ENCODE results near the gene WWOX.

Gene WWOX

GRCh38 chr16:78750611-78751010 lies 651.2 kb downstream of the WWOX start:
- no peak for DNase-seq

DNA sequence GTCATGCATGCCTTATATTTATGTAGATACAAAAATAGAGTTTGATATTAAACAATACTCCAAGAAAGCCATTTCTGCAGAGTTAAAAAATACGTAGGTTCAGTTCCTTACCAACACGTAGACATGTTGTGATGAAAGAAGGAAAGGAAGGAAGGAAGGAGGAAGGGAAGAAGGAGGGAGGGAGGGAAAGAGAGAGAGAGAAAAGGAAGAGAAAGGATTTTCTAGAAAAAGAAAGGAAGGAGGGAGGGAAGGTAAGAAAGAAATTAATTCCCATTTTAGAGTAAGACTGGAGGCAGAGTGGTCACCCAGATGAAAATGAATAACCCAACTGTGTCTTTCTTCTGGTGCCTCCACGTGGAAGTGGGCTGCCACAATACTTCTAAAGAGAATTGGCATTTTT lies 652.1 kb downstream of the WWOX start:
- no peak for DNase-seq

GRCh38 chr16:78754713-78755112 lies 655.3 kb downstream of the WWOX start:
- no peak for DNase-seq

DNA sequence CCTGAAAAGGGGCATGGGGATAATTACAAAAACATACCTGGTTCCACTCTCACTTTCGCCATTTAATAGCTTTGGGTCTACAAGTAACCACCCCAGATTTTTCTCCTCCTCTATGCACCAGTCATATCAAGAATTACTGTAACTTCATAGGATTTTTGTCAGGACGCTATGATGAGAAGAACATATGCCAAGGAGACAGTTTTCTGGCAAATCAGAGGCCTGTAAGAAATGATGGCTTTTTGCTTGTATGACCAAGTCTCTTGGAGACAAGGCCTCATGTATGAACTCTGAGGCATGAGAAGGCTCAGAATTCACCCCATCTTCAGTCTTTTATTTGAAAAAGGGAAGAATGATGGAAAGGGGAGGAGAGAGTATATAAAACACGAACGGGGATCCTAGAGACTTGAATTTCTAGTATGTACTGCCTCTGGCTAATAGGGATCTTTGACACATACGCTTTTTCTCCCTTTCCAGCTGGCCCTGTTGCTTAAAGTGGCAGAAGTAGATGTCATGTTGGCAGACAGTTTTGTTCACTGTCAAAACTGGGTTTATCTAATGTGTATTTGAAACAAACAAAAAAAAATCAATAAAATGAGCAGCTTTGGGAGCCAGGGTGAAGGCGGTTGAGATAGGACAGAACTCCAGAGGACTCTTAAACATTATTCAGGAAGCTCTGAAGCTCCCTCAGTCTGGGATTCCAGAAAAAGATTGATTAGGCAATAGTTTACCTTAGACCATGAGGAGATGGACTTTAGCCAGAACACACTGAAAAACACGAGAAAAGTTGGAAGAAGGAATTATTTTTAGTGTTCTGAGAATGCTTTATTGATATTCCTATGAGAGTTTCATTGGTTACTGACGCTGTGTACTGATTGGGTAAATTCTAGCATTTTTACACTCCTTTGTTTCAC lies 656.6 kb downstream of the WWOX start:
- DNase-seq = no peak

- no peak for DNase-seq
Measured at GRCh38 chr16:78759596-78759995, 660.1 kb downstream of the WWOX start.

- no peak for DNase-seq
Measured at GRCh38 chr16:78760611-78761010, 661.2 kb downstream of the WWOX start.

DNA sequence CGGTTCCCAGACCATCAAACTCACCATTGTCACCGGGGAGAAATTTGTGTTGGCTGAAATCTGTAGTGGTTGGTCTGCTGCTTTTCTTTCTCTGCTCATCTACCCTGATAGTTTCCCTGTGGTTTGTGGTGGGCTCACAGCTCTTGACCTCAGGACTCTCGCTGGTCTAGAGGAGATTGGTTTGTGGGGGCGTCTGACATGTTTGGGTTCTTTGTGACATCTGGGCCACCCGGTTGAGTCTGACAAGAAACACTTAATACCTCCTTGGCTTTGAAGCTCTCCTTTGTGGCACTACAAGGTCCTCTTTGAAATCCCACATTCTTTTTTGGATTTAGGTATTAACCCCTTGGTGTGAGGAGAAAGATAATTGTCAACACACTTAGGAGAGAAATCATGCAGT lies 662.0 kb downstream of the WWOX start:
- DNase-seq = no peak

DNA sequence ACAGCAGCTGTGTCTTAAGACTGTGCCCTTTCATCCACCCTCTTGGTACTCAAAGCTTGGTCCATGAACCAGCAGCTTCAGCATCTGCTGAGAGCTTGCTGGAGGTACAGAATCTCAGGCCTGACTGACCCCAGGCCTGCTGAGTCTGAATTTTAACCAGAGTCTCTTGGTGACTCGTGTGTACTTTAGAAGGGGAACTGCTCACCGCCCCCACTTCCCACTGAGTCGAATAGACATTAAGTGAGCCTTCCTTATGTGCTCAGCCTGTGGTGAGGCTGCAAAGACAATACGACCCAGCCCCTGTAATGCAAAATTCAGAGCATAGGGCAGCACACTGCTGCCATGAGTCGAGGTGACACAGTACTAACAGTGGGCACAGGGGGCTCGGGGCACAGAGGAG lies 662.8 kb downstream of the WWOX start:
- no peak for DNase-seq

- no peak for DNase-seq
Measured at GRCh38 chr16:78763821-78764440, 664.5 kb downstream of the WWOX start.

DNA sequence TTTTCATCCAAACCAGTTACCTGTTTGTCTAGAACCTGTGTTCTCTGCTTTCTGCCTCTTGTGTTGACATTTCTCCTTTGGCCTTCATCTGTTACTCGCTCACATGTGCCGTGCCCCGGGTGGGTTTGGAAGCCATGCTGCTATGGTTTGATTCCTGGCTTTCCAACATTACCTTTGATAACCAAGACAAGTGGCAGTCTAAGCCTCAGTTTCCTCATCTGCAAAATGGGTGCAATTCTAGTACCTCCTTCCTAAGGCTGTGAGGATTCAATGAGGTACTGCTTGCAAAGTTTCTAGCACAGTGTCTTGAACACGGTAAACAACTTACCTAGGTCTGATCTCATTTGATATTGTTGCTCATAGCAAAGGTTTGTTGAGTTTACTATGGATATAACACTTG lies 665.0 kb downstream of the WWOX start:
- DNase-seq = no peak

DNA sequence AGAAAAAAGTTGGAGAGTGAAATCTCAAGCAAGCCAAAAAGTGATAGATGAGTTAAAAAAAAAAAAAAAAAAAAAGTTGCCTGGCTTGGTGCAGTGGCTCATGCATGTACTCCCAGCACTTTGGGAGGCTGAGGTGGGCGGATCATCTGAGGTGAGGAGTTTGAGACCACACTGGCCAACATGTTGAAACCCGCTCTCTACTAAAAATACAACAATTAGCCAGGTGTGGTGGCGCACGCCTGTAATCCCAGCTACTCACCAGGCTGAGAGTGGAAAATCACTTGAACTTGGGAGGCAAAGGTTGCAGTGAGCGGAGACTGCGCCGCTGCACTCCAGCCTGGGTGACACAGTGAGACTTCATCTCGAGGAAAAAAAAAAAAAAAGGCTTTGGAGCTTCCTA lies 668.8 kb downstream of the WWOX start:
- DNase-seq = no peak

GRCh38 chr16:78768718-78769117 lies 669.3 kb downstream of the WWOX start:
- peak; percentile 54 for DNase-seq

GRCh38 chr16:78770353-78771091 lies 671.1 kb downstream of the WWOX start:
- DNase-seq = peak; percentile 87

- no peak for DNase-seq
Measured at GRCh38 chr16:78773291-78773702, 673.8 kb downstream of the WWOX start.

GRCh38 chr16:78773706-78774105 lies 674.3 kb downstream of the WWOX start:
- DNase-seq = no peak

GRCh38 chr16:78775161-78775561 lies 675.7 kb downstream of the WWOX start:
- no peak for DNase-seq

DNA sequence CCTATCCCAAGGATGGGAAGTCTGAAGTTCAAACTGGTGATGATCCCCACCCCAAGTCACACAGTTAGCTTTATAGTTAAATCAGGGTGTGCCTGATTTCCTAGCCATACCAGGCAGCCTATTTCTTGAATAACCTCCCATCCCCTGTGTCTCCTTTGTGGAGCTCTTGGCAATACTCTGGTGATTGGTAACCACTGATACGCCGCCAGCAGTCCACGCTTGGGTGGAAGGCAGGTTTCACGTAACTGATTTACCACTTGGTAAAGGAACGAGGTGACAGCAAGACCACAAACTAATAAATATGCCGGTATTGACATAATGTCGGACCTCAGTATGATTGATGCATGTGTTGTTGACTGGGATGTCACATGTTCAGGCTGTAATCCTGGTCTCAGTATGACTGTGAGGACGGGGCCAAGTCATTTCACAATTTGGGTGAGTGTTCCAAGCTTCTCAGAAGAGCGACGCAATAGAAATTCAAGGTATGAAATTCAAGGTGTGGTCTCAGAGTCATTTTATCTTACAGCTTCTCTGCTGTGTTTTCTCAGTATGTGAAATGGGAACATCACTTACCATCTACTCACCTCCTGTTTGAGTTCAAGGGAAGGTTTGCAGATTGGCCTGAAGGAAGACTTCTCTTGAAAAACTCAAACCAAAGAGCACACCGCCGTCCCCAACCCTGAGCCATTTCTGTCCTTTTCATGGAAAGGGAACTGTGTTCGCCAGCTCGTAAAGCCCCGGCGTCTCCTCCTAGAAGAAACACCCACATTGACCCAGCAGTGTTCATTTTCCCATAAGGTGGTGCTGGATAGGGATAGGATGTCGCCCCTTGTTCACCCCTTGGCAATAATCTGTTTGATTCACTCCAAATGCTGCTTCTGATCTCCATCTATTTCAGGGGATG lies 678.9 kb downstream of the WWOX start:
- DNase-seq = no peak

DNA sequence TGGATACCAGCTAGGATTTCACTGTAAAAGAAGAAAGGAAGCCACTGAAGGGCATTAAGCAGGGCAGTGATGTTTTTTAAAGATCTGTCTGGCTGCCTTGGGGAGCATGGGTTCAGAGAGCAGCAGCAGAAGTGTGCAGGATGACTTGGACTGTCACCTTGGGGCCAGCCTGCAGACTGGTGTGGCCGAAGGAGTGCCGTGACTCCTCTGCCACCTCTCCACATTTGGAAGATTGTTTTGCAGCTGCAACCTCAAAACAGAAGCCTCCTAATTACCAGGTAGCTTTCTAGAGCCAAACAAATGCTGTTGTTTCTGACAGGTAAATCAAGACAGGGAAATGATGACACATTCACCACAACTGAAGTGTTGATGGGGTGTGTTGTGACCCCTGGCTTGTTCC lies 681.4 kb downstream of the WWOX start:
- no peak for DNase-seq

DNA sequence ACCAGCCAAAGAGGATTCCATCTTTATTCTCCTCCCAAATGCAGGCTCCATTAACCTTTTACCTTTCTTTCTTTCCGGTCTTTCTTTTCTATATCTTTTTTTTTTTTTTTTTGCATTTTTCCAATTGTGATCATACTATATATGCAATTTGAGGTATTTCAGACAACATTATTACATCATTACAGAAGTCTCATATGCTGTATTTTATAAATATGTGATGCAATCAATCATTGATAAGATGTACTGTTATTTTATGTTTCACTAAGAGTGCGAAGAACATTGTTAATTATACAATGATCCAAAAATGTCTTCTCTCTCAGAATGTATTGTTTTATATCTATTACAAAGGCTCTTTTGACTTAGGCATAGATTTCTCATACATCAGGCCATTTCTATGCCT lies 683.1 kb downstream of the WWOX start:
- DNase-seq = no peak

DNA sequence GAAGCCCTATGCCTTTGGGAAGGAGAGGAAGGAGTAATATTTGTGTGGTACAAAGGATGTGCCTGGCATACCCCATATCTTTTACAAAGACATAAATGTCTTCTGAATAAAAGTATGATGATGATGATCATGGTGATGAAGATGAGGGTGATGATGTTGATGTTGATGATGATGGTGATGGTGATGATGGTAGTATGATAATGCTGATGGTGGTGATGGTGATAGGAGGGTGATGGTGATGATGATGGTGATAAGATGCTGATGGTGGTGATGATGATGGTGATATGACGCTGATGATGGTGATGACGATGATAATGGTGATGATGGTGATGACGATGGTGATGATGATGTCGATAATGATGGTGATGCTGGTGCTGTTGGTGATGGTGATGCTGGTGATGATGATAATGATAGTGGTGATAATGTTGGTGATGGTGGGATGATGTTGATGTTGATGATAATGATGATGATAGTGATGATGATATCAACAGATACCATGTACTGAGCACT lies 684.2 kb downstream of the WWOX start:
- DNase-seq = no peak

- no peak for DNase-seq
Measured at GRCh38 chr16:78784771-78785170, 685.3 kb downstream of the WWOX start.

- no peak for DNase-seq
Measured at GRCh38 chr16:78785218-78785617, 685.8 kb downstream of the WWOX start.

Measured in CD4-positive, alpha-beta T cell treated with Interleukin-10 for 1 hour (primary cell).